ENCODE measurements around the gene OR1S1. TPM values are rescaled to one million over a fixed set of nuclear protein-coding genes. Genes with fewer than 3 reads are reported as not detected.

The OR1S1 gene
- polyA plus RNA-seq = not detected in 2 replicates

GRCh38 chr11:58212420-58212819, at the start of gene OR1S1:
TSS of gene OR1S1 (plus strand) at chr11:58212720.

GRCh38 chr11:58188770-58189169, 23.8 kb upstream of the OR1S1 start, which contains the start of gene OR9Q2:
TSS of gene OR9Q2 (plus strand) at chr11:58189070. CDS start at chr11:58190491, 1,421 bp downstream.

GRCh38 chr11:58204042-58204441, 8.5 kb upstream of the OR1S1 start, which contains the start of gene OR1S2:
TSS of gene OR1S2 (minus strand) at chr11:58204142. CDS start at chr11:58204142, 0 bp downstream.

Other genes with a start within 250 kb of the OR1S1 start
- gene OR9Q1, start 188.8 kb upstream of the OR1S1 start, polyA plus RNA-seq = not detected in 2 replicates
- not detected in 2 replicates for gene OR6Q1, start 181.8 kb upstream of the OR1S1 start, polyA plus RNA-seq
- gene OR9I1, start 87.2 kb upstream of the OR1S1 start, polyA plus RNA-seq = not detected in 2 replicates
- gene OR9Q2, start 23.6 kb upstream of the OR1S1 start, polyA plus RNA-seq = not detected in 2 replicates
- not detected in 2 replicates for gene OR1S2, start 8.6 kb upstream of the OR1S1 start, polyA plus RNA-seq
- not detected in 2 replicates for gene OR10Q1, start 16.2 kb downstream of the OR1S1 start, polyA plus RNA-seq
- gene OR10W1, start 55.5 kb downstream of the OR1S1 start, polyA plus RNA-seq = not detected in 2 replicates
- gene OR5B17, start 146.3 kb downstream of the OR1S1 start, polyA plus RNA-seq = not detected in 2 replicates
- not detected in 2 replicates for gene OR5B3, start 194.2 kb downstream of the OR1S1 start, polyA plus RNA-seq
- not detected in 2 replicates for gene OR5B2, start 215.4 kb downstream of the OR1S1 start, polyA plus RNA-seq
- gene OR5B12, start 229.5 kb downstream of the OR1S1 start, polyA plus RNA-seq = not detected in 2 replicates

All from Purkinje cell (primary cell).